ENCODE results near the gene SEZ6L2. TPM values are rescaled to one million over a fixed set of nuclear protein-coding genes. Genes with fewer than 3 reads are reported as not detected.
"Not testable (repeated sequence)": the region's sequence is repeated elsewhere in the genome, so short reads cannot be mapped to it uniquely, and the experiment has no call there.

The SEZ6L2 gene
- total RNA-seq, 1 donor from 2014 or later: 176 TPM

DNA sequence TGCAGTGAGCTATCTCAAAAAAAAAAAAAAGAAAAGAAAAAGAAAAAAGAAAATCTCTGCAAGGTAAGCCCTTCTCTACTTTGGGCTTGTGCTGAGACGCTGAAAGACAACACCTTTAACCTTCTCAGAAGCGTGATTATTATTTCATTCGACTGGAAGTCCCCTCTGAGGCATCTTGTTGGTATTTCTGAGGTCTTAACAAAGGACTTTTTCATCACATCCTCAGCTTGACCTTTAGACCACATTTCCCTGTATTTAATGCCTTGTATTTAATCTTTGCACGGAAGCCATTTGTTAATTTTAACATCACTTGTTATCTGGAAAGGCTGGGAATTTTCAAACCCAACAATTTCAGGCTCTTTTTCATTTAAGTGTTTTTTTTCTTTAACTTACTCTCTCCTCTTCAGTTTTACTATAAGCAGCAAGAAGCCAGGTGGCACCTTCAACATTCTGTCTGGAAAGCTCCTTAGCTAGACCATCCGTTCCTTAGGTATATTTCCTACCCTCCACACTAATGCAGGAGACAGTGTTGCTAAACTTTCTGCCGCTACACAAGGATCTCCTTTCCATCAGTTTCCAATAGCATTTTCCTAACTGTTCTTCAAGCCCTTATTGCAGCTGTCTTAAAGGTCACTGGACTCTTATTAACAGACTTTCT, 16.4 kb upstream of the SEZ6L2 start:
- no peaks in the 10 kb centered on the region for H3K36me3 Mint-ChIP-seq (ENCODE audit: unreplicated experiment)
- no peak overlapping the region for H3K27ac Mint-ChIP-seq (ENCODE audit: unreplicated experiment)
- TF ChIP-seq, protein P1, sequence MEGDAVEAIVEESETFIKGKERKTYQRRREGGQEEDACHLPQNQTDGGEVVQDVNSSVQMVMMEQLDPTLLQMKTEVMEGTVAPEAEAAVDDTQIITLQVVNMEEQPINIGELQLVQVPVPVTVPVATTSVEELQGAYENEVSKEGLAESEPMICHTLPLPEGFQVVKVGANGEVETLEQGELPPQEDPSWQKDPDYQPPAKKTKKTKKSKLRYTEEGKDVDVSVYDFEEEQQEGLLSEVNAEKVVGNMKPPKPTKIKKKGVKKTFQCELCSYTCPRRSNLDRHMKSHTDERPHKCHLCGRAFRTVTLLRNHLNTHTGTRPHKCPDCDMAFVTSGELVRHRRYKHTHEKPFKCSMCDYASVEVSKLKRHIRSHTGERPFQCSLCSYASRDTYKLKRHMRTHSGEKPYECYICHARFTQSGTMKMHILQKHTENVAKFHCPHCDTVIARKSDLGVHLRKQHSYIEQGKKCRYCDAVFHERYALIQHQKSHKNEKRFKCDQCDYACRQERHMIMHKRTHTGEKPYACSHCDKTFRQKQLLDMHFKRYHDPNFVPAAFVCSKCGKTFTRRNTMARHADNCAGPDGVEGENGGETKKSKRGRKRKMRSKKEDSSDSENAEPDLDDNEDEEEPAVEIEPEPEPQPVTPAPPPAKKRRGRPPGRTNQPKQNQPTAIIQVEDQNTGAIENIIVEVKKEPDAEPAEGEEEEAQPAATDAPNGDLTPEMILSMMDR (IDR thresholded peaks at IDR 0.05; ENCODE audit: partially characterized antibody, unreplicated experiment): no peak

DNA sequence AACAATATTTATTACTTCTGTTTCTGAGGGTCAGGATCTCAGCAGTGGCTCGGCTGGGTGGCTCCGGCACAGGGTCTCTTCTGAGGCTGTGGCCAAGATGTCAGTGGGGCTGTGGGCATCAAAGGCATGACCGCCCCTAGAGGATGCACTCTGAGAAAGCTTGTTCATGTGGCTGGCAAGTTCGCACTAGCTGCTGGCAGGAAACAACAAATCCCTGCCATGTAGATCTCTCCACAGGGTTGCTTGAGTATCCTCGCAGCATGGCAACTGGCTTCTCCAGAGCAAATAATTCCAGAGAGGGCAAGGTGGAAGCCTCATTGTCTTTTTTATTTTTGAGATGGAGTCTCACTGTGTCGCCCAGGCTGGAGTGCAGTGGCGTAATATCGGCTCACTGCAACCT, 14.2 kb upstream of the SEZ6L2 start:
- Mint-ChIP-seq H3K4me3 (ENCODE audit: unreplicated experiment) (no peak overlapping the region), H3K9me3 (ENCODE audit: unreplicated experiment) (peaks cover 4% of the 10 kb centered on the region), H3K36me3 (ENCODE audit: unreplicated experiment) (no peaks in the 10 kb centered on the region), H3K27me3 (ENCODE audit: unreplicated experiment) (peaks cover 9% of the 10 kb centered on the region), H3K4me1 (ENCODE audit: low read depth, unreplicated experiment) (no peaks in the 10 kb centered on the region), H3K27ac (ENCODE audit: unreplicated experiment) (peak overlapping the region; percentile 1)
- TF ChIP-seq, protein P1 (IDR thresholded peaks at IDR 0.05; ENCODE audit: partially characterized antibody, unreplicated experiment): no peak
- DNase-seq: no peak

More for the DNA sequence above, 16.4 kb upstream of the SEZ6L2 start:
- H3K27me3 Mint-ChIP-seq (ENCODE audit: unreplicated experiment): peaks cover 9% of the 10 kb centered on the region
- peaks cover under 1% of the 10 kb centered on the region for H3K4me1 Mint-ChIP-seq (ENCODE audit: low read depth, unreplicated experiment)
- H3K9me3 Mint-ChIP-seq (ENCODE audit: unreplicated experiment): peaks cover 4% of the 10 kb centered on the region
- H3K4me3 Mint-ChIP-seq (ENCODE audit: unreplicated experiment): no peak overlapping the region
- DNase-seq: no peak

DNA sequence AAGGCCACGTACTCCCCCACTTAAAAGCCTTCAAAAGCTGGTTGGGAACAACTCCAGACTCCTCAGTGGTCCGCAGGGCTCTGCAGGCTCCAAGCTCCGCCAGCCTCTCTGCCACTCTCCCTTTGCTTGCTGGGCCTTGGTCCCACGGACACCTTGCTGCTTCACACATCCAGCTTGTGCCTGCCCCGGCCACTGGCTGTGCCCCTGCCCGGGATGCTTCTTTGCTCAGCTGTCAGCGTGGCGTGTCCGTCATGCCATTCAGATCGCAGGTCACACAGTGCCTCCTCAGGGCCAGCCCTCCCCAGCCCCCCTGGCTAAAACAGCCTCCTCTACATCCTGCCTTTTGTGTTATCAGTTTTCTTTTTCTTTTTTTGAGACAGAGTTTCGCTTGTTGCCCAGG, 12.7 kb upstream of the SEZ6L2 start:
- Mint-ChIP-seq H3K9me3 (ENCODE audit: unreplicated experiment) (peaks cover 4% of the 10 kb centered on the region), H3K4me3 (ENCODE audit: unreplicated experiment) (peak overlapping the region; percentile 34), H3K36me3 (ENCODE audit: unreplicated experiment) (no peaks in the 10 kb centered on the region), H3K27me3 (ENCODE audit: unreplicated experiment) (peaks cover 12% of the 10 kb centered on the region), H3K27ac (ENCODE audit: unreplicated experiment) (no peak overlapping the region), H3K4me1 (ENCODE audit: low read depth, unreplicated experiment) (no peaks in the 10 kb centered on the region)
- TF ChIP-seq, protein P1 (IDR thresholded peaks at IDR 0.05; ENCODE audit: partially characterized antibody, unreplicated experiment): no peak
- no peak for DNase-seq

DNA sequence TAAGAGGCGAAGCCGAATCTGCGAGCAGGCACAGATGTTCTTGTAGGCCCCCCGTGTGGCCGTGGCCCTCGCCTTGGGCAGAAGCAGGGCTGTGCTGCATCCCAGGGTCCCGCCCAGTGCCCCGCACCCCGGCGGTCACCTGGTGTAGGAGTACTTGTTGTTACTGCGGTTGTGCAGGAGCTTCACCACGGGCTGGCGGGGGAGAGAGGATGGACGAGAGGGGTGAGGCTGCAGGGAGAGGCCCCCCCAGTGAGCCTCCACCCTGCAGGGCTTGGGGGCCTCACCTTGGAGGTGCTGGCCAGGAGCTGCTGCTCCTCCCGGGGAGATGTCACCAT, 12.3 kb upstream of the SEZ6L2 start:
- Mint-ChIP-seq H3K27ac (ENCODE audit: unreplicated experiment) (no peak overlapping the region), H3K9me3 (ENCODE audit: unreplicated experiment) (peaks cover 4% of the 10 kb centered on the region), H3K4me1 (ENCODE audit: low read depth, unreplicated experiment) (no peaks in the 10 kb centered on the region), H3K4me3 (ENCODE audit: unreplicated experiment) (no peak overlapping the region), H3K36me3 (ENCODE audit: unreplicated experiment) (no peaks in the 10 kb centered on the region), H3K27me3 (ENCODE audit: unreplicated experiment) (peaks cover 12% of the 10 kb centered on the region)
- no peak for DNase-seq
- TF ChIP-seq, protein P1 (IDR thresholded peaks at IDR 0.05; ENCODE audit: partially characterized antibody, unreplicated experiment): no peak

DNA sequence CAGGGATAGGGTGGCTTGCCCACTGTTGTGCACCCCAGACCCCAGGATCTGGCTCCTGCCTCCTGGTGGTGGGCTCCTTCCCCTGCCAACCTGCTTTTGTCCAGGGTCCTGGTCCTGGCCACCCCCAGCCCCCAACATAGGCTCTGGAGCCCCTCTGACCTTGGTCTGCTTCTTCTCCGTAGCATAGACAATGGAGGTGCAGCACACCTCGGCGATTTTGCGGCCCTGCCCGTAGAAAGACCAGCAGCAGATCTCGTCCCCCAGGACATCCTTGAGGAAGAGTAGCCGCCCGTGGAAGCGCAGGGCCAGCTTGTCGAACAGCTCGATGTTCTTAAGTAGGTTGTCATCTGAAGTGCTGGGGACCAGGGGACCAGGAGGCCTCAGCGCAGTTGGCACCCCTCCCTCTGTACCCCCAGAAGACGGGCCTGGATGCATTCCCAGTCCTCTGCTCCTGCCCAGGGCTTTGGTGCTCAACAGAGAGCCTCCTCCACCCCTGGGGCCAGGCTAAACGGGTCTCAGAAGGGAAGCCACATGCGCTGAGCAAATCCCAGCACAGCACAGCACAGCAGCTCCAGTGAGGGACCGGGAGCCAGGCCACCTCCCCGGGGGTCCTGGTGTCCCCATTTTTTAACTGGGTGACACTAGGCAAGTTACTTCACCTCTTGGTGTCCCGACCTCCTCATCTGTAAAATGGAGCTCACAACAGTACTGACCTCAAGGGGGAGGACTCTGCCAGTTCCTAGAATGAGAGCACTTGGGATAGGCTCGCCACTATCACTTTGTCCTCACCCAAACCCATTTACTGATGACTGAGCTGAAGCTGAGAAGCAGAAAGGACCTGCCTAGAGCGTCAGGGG, 11.7 kb upstream of the SEZ6L2 start:
- Mint-ChIP-seq H3K27me3 (ENCODE audit: unreplicated experiment) (peaks cover 14% of the 10 kb centered on the region), H3K36me3 (ENCODE audit: unreplicated experiment) (no peaks in the 10 kb centered on the region), H3K4me3 (ENCODE audit: unreplicated experiment) (no peak overlapping the region), H3K27ac (ENCODE audit: unreplicated experiment) (no peak overlapping the region), H3K4me1 (ENCODE audit: low read depth, unreplicated experiment) (no peaks in the 10 kb centered on the region), H3K9me3 (ENCODE audit: unreplicated experiment) (peaks cover 4% of the 10 kb centered on the region)
- DNase-seq: no peak
- TF ChIP-seq, protein P1 (IDR thresholded peaks at IDR 0.05; ENCODE audit: partially characterized antibody, unreplicated experiment): no peak

DNA sequence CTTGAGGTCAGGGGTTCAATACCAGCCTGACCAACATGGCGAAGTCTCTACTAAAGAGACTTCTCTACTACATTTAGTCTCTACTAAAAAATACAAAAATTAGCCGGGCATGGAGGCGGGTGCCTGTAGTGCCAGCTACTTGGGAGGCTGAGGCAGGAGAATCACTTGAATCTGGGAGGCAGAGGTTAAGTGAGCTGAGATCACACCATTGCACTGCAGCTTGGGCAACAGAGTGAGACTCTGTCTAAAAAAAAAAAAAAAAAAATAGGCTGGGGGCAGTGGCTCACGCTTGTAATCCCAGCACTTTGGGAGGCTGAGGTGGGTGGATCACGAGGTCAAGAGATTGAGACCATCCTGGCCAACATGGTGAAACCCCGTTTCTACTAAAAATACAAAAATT, 10.5 kb upstream of the SEZ6L2 start:
- not testable (repeated sequence) for H3K4me1 Mint-ChIP-seq (ENCODE audit: low read depth, unreplicated experiment); H3K9me3 Mint-ChIP-seq (ENCODE audit: unreplicated experiment); H3K36me3 Mint-ChIP-seq (ENCODE audit: unreplicated experiment); H3K27ac Mint-ChIP-seq (ENCODE audit: unreplicated experiment); H3K4me3 Mint-ChIP-seq (ENCODE audit: unreplicated experiment); DNase-seq
- H3K27me3 Mint-ChIP-seq (ENCODE audit: unreplicated experiment): peaks cover 14% of the 10 kb centered on the region
